Activated T-cell treated with anti-CD3 and anti-CD28 coated beads for 4 hours (primary cell): ENCODE results near the gene CIAO3.
"Not testable (repeated sequence)": the region's sequence is repeated elsewhere in the genome, so short reads cannot be mapped to it uniquely, and the experiment has no call there.

Experiments used
- DNase-seq: peaks from one replicate; pipeline ENCODE4 v3.0.0-alpha.2; 2020

Gene CIAO3

DNA sequence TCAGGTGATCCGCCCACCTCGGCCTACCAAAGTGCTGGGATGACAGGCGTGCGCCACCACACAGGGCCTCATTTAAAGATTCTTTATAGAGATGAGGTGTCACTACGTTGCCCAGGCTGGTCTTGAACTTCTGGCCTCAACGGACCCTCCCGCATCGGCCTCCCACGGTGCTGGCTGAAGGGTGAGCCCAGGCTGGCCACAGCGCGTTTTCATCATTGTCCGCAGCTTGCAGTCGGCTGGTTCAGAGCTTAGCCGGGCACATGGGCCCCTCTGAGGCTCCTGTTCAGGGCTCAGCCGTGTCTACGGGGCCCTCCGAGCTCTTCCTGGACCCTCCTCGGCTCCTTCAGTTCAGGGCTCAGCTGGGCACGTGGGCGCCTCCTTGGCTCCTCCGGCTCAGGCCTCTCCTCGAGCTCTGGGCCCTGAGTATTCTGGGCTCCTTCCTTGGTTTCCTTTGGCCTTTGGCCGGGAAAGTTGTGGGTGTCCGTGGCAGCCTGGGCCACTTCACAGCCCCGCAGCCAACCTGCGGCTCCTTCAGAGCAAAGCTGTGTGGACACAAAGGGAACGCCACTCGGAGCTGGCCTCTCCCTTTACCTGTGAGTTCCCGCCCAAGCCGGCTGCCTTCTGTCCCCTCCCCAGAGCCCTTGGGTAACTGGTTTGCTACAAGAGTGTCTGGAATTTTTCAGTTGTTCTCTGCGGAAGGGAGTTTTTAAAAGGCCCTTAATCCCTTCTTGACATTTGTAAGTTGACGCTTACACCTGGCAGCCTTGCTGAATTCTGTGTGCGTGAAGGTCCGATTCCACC lies 18.5 kb upstream of the CIAO3 start:
- no peak for DNase-seq

DNA sequence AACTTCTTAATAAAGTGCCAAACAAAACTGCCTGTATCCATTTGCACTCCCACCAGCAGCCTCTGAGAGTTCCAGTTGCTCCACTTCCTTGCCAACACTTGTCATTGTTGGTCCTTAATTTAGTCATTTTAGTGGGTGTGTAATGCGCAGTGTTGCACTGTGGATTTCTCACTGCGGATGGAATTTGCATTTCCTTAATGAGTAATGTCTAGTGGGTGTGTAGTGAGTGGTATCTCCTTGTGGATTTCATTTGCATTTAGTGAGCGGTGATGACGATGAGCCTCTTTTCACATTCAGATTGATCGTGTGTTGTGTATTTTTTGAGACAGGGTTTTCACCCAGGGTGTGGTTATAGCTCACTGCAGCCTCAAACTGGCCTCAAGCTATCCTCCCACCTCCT lies 15.6 kb upstream of the CIAO3 start:
- no peak for DNase-seq

DNA sequence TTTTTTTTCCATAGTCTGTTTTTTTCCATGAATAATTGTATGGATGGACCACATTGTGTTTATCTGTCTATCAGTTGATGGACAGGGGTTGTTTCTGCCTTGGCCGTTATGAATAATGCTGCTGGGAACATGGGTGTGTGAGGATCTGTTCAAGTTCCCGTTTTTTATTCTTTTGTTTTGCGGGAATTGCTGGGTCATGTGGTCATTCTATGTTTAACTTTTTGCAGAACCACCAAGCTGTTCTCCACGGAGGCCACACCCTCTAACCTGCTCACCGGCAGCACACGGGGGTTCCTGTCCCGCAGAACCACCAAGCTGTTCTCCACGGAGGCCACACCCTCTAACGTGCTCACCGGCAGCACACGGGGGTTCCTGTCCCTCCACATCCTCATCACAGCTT lies 13.9 kb upstream of the CIAO3 start:
- DNase-seq: no peak

DNA sequence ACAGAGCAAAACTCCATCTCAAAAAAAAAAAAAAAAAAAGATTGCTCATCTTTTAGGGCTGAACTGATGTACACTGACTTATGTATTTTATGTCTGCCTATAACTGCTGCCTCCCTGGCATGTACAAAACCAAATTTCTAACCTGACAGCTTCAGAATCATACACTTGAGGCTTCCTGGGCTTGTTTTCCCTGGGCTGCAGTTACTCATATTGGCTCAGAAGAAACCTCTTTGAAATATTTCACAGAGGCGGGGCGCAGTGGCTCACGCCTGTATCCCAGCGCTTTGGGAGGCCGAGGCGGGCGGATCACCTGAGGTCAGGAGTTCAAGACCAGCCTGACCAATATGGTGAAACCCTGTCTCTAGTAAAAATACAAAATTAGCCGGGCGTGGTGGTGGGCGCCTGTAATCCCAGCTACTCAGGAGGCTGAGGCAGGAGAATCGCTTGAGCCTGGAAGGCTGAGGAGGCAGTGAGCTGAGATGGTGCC lies 13.4 kb upstream of the CIAO3 start:
- not testable (repeated sequence) for DNase-seq

DNA sequence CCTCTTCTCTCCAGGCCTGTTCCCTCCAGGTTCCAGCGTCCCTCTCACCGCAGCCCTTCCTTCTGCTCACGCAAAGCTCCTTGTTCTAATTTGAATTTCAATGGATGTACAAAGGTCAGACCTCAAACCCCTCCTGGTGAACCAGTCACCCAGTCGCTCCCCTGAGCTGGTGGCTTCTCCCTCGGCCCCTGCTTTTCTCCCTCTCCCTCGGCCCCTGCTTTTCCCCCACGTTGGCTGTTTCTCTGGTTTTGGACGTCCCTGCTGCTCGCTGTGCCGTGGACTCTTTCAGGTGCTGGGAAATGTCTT lies 11.2 kb upstream of the CIAO3 start:
- DNase-seq: no peak

DNA sequence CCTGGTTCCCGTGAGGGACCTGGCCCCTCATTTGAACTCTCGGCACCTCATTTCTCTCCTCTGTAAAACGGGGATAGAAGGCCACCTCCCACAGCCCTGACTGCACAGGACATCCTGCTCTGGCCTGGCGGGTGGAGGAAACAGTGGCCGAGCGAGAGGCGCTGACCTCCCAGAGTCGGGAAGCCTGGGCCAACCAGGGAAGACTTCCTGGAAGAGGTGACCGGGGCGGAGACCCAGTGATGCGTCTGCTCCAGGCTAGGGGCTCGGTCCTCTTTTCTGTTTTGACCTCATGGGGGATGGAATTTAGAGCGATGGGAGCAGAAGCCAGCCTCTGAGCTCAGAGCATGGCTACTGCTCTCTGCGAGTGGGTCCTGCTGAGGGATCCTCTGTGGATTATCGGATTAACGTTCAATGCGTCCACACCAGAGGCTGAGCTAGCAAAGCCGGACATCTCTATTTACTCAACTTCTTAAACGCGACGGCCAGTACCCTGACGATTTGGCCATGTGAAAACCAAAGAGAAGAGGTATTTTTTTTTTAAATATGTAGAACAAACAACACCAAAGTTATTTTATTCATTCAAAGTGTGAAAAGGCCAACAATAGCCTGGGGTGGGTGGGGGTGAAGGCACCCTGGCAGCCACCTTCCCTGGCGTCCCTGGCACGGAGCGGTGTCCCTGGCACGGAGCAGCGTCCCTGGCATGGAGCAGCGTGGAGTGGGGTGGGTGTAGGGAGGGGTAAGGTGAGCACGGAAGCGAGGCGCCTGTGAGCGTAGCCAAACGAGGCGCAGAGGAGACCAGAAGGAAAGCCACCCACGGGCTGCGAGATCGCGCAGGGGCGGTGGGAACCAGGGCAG lies 10.6 kb upstream of the CIAO3 start:
- no peak for DNase-seq

DNA sequence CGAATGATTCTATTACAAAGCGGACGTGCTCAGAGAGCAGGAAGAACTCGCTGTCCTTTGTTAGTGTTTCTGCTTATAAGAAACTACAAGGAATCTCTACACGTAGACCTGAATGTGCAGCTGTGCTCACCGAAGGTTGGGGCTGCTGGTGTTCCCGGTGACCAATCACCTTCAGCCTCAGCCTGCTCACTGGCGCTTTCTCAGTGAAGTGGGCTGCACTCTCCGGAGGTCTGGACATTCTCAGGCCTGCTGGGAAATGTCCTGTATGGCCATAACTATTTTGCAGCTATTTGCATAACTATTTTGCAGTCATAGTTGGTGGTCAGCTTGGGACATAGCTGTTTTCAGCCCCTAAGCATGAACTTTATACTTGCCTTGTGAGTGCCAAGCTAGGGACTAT lies 9.7 kb upstream of the CIAO3 start:
- DNase-seq: no peak

DNA sequence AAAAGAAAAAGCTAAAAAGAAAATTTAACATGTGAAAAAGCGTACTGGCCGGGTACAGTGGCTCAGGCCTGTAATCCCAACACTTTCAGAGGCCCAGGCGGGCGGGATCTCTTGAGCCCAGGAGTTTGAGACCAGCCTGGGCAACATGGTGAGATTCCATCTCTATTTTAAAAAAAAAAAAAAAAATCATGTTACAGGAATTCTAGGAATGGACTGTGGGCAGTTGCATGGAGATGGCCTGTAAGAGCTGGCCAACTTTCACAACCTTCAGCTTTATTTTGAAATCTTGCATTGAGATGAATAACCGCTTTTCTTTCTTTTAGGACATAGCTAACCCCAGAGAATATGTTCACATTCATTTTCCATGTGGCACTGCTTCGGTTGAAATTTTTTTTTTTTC lies 8.2 kb upstream of the CIAO3 start:
- no peak for DNase-seq

DNA sequence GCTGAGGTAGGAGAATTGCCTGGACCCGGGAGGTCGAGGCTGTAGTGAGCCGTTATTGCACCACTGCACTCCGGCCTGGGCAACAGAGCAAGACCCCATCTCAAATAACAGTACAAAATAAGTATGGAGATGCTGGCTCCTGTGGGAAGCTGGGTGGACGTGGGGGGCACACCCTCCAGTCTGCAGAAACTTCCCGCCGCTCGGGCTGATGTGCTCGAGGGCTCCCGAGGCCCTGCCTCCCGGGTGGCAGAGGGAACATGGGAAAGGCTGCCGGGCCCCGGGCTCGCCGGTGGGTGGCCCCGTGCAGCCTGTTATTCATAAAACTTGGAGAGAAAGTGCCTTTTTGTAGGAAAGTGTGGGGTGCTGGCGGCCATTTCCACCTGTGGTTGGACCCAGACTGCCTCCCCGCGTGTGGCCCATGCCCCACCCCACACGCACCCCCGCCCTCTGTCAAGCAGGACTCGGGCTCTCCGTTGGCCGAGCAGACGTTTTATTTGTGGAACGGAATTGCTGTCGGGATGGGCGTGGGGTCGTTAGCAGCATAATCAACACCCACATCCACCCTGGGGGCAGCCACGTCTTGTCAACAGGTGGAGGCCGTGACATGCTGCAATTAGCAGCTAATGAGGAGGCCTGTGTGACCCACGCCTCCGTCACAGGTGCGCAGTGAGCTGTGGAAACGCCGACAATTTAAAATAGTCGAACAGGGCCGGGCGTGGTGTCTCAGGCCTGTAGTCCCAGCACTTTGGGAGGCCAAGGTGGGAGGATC lies 7.4 kb upstream of the CIAO3 start:
- DNase-seq: no peak

DNA sequence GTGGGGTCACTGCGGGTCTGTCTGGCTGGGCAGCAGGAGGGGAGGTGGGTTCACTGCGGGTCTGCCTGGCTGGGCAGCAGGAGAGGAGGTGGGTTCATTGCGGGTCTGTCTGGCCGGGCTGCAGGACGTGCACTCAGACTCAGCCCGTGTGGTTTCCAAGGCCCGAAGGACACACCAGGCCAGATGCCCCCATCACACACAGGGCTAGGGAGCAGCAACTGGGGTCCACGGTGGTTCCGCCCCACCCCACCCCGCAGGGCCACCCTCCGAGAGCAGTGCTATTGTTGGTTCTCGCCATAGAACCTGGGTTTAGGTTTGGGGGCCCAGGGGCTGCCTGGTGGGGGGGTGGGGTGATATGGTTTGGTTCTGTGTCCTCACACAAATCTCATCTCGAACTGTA lies 5.8 kb upstream of the CIAO3 start:
- DNase-seq: no peak

DNA sequence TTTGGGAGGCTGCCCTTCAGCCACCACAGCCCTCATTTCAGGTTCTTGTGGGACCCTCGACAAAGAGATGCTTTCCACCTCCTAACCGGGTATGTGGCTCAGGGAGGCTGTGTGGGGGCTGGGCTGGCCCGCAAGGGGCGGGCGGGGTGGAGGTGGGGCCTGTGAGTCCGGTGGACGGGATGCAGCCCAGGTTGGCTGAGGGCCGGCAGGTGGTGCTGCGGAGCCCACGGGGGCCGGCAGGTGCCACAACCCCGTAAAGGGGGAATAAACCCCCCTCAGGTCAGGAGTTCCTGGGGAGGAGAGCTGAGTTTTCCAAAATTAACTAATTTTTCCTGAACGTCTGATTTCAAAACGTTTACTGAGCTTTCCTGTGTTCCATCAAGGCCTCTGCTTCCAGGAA lies 4.9 kb upstream of the CIAO3 start:
- no peak for DNase-seq

DNA sequence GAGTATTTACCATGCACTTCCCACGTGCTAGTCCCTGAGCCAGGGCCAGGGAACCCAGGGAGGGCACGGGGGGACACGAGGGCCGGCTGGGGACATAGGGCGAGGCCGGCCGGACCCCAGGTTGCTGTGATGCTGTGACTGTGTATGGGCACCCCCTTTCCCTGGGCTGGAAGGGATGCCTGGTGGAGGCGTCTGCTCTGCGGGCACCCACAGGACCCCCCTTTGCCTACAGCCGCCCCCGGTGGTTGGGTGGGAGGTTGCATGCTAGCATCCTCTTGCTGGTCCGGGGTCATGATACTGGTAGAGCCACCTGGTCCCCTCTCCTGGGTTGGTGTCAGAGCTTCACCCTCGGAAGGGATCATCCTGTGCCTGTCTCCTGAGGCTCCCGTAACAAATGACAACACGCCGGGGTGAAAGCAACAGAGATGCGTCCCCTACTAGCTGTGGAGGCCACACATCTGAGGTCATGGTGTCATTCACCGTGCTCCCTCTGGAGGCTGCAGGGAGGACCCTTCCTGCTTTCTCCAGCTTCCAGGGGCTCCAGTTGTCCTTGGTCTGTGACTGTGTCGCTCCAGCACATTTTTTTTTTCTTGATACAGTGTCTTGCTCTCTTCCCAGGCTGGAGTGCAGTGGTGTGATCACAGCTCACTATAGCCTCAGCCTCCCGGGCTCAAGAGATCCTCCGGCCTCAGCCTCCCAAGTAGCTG lies 3.1 kb upstream of the CIAO3 start:
- DNase-seq: no peak

DNA sequence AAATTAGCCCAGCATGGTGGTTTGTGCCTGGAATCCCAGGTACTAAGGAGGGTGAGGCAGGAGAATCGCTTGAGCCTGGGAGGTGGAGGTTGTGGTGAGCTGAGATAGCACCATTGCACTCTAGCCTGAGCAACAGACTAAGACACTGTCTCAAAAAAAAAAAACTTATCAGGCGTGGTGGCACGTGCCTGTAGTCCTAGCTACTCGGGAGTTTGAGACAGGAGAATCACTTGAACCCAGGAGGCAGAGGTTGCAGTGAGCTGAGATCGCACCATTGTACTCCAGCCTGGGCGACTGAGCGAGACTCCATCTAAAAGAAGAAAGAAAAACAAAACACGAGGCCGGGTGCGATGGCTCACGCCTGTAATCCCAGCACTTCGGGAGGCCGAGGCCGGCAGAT lies 2.1 kb upstream of the CIAO3 start:
- not testable (repeated sequence) for DNase-seq

DNA sequence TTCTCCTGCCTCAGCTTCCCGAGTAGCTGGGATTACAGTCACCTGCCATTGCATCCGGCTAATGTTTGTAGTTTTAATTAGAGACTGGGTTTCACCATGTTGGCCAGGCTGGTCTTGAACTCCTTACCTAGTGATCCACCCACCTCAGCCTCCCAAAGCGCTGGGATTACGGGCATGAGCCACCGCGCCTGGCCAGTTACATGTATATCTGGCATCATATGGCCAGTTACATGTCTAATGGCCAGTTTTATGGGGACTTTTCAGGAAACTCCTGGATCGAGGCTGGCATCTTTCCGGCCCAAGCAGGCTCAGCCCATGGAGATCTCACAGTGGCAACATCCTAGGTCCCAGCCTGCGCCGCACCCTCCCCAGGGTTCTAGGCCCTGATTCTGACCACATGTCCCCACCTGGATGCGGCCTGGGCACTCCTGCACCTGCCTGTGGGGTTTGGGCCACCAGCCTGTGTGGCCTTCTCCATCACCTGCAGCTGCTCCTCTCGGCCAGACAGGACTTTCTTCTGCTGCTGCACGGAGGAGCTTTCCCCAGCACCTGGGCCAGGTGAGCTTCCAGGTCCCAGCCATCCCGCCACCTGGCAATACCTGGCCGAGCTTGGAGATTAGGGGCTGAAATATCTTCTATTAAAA lies 1.3 kb upstream of the CIAO3 start:
- DNase-seq: no peak

DNA sequence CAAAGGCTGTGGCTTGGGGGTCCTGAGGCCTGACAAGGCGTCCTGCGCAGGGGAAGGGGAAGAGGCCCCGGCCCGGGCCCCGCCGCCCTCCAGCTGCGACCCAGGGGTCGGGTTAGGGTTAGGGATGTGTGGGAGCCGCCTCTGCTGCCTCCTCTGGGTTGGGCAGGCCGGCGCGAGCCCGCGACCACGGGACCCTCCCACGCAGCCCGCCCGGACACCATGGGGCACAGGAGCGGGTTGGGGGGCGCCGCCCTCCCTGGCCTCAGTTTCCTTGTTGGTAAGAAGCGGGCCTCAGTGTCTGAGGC lies 386 bp downstream of the CIAO3 start:
- no peak for DNase-seq

DNA sequence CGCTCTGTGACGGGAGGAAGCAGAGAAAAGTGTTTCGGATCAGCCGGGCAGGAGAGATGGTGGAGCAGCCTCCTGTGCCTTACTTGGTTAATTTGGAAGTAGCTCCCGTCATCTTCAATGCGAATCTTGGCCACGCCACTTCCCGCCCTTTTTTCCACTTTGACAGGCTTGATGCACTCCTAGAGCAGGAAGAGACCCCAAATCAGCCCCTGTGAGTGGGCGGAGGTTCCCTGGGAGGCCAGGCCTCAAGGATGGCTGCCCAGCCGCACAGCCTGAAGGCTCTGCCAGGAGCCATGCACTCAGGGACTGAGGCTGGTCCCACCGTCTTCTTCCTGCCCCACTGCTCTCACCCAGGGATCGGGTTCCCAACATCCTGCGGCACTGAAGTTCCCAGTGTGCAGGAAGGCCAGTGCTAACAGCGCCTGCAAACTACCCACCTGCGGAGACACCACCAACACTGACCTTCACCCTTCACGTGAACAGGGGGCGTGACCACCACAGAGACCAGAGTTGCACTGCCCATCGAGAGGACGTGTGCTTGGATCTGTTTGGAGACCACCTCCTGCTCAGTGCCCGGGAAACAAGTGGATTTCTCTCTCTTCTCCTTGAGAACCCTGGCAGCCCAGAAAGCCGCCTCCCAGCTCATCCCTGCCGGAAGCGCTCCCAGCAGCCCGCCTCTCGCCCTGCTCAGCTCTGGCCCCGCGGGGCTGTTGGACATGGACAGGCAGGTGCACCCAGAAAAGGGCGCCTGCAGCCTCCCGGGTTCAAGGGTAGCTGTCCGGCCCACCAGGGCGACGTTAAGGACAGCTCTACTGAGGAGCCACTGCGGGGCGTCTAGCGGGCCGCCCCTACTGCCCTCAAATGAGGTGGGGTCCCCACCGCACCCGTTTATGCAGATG lies 988 bp downstream of the CIAO3 start:
- DNase-seq: no peak

DNA sequence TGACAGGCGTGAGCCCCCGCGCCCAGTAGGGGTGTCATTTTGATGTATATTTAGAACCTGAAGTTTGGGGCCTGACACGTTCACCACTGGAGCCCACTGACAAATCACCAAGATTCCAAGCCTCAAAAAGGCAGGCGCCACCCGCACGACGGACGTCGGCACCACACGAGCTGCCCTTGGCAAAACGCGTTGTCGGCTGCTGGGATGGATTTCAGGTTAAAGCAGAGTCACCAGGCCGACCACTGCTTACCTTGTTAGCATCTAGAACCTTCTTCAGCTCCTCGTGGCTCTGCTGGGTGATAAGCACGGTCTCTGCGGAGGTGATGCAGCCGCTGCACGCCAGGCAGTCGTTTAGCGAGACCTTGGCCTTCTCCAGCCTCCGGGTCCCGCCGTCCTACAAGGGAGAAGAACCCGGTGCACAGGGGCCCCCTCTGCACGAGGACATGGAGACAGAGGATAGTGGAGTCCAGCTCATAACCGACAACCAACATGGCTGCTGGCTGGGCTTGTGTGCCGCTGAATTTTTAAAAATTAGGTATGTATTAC lies 3.8 kb downstream of the CIAO3 start:
- no peak for DNase-seq

DNA sequence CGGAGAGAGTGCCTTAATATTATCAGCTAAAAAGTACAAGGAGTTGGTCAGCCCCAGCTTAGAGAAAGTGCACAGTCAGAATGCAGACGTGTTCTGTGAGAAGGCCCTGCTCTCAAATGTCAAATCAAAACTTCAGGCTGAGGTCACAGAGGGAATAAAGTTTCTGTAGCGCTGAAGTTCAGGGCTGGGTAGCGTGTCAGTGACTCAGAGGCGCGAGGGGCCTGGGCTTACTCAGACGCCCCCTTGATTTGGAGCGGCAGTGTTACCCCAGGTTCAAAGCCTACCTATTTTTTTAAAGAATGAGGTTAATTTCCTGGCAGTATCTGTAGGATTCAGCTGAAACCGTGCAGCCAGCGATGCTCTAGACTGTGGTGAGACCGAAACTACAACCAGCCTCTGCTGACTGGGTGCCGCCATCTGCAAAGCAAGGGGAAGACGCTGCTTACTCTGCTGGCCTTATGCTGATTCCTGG lies 4.8 kb downstream of the CIAO3 start:
- DNase-seq: no peak

DNA sequence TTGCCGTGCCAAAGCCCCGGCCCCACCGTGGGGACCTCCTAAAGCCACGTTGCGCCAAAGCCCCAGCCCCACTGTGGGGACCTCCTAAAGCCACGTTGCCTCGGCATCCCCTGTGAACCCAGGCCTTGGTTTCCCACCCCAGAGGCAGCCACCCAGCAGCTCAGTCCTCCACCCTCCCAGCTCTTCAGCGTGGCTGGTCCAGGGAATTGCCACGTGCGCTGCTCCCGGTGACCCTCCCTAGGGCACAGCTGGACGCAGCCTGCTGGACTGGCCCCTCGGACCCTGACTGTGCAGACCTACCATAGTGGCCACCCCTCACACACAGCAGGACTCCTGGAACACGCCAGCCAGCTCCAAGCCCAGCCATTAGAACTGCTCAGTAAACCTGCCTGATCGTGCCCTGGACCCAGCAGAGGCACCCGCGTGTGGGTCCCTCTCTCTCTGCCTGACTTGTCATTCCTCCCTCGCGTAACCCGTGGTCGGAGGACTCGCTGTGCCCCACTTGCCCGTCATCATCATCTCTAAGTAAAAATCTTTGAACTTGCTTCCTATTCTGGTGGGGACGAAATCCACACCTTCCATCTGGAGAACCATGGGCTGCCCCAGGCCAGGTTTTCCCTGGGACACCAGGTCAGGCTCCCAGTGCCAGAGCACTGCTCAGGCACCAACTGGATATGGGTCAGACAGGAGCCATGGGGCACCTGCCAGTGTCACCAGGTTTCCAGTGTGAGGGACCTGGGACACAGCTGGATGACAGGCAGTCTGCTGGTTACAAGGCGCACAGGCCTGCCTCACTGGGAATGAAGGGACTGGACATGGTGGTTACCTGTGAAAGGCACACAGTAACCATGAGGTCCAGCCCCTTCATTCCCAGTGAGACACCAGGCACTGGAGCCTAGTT lies 5.6 kb downstream of the CIAO3 start:
- no peak for DNase-seq
